ENCODE results near the gene CRB3.

DNA sequence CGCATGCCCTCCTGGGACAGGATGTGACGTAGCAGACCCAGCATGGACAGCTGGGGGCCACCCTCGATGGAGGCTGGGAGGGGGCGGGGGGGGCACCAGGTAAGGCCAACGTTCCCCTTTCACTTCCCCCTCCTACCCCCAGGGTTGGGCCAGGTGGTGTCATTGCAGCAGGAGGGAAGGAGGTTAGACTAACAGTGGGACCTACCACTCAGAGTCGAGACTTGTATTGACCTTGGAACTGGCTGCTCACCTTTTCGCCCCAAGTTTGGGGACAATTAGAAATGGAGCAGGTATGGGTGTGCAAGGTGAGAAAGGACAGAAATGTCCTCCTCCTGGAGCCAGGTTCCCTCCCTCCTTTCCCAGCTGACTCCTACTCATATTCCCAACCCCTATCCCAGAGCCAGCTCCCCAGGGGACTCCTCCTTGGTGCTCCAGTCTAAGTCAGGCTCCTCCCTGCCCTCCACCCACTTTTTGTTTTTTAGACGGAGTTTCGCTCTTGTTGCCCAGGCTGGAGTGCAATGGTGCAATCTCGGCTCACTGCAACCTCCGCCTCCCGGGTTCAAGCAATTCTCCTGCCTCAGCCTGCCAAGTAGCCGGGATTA lies 21.9 kb upstream of the CRB3 start:
- TF ChIP-seq, protein P1, sequence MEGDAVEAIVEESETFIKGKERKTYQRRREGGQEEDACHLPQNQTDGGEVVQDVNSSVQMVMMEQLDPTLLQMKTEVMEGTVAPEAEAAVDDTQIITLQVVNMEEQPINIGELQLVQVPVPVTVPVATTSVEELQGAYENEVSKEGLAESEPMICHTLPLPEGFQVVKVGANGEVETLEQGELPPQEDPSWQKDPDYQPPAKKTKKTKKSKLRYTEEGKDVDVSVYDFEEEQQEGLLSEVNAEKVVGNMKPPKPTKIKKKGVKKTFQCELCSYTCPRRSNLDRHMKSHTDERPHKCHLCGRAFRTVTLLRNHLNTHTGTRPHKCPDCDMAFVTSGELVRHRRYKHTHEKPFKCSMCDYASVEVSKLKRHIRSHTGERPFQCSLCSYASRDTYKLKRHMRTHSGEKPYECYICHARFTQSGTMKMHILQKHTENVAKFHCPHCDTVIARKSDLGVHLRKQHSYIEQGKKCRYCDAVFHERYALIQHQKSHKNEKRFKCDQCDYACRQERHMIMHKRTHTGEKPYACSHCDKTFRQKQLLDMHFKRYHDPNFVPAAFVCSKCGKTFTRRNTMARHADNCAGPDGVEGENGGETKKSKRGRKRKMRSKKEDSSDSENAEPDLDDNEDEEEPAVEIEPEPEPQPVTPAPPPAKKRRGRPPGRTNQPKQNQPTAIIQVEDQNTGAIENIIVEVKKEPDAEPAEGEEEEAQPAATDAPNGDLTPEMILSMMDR (conservative IDR thresholded peaks at IDR 0.05; ENCODE audit: low read depth in 2 of 2) = no peak
- TF ChIP-seq EZH2phosphoT487 (IDR thresholded peaks at IDR 0.05; ENCODE audit: unreplicated experiment) (no peak), CREB1 (CRISPR knock-in tag; IDR thresholded peaks at IDR 0.05; ENCODE audit: low read depth) (no peak), EZH2 (IDR thresholded peaks at IDR 0.05; ENCODE audit: low read depth, unreplicated experiment) (no peak), POLR2AphosphoS5 (IDR thresholded peaks at IDR 0.05; ENCODE audit: low read depth) (no peak)
- TF ChIP-seq, protein P2, sequence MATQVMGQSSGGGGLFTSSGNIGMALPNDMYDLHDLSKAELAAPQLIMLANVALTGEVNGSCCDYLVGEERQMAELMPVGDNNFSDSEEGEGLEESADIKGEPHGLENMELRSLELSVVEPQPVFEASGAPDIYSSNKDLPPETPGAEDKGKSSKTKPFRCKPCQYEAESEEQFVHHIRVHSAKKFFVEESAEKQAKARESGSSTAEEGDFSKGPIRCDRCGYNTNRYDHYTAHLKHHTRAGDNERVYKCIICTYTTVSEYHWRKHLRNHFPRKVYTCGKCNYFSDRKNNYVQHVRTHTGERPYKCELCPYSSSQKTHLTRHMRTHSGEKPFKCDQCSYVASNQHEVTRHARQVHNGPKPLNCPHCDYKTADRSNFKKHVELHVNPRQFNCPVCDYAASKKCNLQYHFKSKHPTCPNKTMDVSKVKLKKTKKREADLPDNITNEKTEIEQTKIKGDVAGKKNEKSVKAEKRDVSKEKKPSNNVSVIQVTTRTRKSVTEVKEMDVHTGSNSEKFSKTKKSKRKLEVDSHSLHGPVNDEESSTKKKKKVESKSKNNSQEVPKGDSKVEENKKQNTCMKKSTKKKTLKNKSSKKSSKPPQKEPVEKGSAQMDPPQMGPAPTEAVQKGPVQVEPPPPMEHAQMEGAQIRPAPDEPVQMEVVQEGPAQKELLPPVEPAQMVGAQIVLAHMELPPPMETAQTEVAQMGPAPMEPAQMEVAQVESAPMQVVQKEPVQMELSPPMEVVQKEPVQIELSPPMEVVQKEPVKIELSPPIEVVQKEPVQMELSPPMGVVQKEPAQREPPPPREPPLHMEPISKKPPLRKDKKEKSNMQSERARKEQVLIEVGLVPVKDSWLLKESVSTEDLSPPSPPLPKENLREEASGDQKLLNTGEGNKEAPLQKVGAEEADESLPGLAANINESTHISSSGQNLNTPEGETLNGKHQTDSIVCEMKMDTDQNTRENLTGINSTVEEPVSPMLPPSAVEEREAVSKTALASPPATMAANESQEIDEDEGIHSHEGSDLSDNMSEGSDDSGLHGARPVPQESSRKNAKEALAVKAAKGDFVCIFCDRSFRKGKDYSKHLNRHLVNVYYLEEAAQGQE (IDR thresholded peaks at IDR 0.05; ENCODE audit: unreplicated experiment) = no peak
- TF ChIP-seq, protein P3, sequence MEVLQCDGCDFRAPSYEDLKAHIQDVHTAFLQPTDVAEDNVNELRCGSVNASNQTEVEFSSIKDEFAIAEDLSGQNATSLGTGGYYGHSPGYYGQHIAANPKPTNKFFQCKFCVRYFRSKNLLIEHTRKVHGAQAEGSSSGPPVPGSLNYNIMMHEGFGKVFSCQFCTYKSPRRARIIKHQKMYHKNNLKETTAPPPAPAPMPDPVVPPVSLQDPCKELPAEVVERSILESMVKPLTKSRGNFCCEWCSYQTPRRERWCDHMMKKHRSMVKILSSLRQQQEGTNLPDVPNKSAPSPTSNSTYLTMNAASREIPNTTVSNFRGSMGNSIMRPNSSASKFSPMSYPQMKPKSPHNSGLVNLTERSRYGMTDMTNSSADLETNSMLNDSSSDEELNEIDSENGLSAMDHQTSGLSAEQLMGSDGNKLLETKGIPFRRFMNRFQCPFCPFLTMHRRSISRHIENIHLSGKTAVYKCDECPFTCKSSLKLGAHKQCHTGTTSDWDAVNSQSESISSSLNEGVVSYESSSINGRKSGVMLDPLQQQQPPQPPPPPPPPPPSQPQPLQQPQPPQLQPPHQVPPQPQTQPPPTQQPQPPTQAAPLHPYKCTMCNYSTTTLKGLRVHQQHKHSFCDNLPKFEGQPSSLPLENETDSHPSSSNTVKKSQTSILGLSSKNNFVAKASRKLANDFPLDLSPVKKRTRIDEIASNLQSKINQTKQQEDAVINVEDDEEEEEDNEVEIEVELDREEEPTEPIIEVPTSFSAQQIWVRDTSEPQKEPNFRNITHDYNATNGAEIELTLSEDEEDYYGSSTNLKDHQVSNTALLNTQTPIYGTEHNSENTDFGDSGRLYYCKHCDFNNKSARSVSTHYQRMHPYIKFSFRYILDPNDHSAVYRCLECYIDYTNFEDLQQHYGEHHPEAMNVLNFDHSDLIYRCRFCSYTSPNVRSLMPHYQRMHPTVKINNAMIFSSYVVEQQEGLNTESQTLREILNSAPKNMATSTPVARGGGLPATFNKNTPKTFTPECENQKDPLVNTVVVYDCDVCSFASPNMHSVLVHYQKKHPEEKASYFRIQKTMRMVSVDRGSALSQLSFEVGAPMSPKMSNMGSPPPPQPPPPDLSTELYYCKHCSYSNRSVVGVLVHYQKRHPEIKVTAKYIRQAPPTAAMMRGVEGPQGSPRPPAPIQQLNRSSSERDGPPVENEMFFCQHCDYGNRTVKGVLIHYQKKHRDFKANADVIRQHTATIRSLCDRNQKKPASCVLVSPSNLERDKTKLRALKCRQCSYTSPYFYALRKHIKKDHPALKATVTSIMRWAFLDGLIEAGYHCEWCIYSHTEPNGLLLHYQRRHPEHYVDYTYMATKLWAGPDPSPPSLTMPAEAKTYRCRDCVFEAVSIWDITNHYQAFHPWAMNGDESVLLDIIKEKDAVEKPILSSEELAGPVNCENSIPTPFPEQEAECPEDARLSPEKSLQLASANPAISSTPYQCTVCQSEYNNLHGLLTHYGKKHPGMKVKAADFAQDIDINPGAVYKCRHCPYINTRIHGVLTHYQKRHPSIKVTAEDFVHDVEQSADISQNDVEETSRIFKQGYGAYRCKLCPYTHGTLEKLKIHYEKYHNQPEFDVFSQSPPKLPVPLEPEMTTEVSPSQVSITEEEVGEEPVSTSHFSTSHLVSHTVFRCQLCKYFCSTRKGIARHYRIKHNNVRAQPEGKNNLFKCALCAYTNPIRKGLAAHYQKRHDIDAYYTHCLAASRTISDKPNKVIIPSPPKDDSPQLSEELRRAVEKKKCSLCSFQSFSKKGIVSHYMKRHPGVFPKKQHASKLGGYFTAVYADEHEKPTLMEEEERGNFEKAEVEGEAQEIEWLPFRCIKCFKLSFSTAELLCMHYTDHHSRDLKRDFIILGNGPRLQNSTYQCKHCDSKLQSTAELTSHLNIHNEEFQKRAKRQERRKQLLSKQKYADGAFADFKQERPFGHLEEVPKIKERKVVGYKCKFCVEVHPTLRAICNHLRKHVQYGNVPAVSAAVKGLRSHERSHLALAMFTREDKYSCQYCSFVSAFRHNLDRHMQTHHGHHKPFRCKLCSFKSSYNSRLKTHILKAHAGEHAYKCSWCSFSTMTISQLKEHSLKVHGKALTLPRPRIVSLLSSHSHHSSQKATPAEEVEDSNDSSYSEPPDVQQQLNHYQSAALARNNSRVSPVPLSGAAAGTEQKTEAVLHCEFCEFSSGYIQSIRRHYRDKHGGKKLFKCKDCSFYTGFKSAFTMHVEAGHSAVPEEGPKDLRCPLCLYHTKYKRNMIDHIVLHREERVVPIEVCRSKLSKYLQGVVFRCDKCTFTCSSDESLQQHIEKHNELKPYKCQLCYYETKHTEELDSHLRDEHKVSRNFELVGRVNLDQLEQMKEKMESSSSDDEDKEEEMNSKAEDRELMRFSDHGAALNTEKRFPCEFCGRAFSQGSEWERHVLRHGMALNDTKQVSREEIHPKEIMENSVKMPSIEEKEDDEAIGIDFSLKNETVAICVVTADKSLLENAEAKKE (CRISPR knock-in tag; IDR thresholded peaks at IDR 0.05) = no peak

All from GM23338 (cell line).